Astrocyte of the cerebellum (primary cell): Measurements from ENCODE around the gene NECTIN3.
A peak's percentile ranks its signal among the peaks of the same experiment; 100 is the strongest.

ENCODE experiments used
- DNase-seq: peaks from one replicate; pipeline ENCODE4 v3.0.0-alpha.2; 2011; ENCODE audit warnings: low read depth
- H3K4me3 ChIP-seq: 2 replicates; pipeline ENCODE4 v1.5.1; 2011; ENCODE audit warnings: mild to moderate bottlenecking, low read depth, low read length, moderate library complexity
- CTCF ChIP-seq: IDR thresholded peaks from 2 replicates; pipeline ENCODE4 v1.5.1; 2012; ENCODE audit warnings: low read length, low read depth, moderate library complexity, mild to moderate bottlenecking; ENCODE audit errors: missing control alignments
- in situ Hi-C: cut with HindIII; loops from 2 replicates; pipeline ENCODE4 v1.10.0; 2017; ENCODE audit warnings: low sequenced_read_pairs

NECTIN3 gene

DNA sequence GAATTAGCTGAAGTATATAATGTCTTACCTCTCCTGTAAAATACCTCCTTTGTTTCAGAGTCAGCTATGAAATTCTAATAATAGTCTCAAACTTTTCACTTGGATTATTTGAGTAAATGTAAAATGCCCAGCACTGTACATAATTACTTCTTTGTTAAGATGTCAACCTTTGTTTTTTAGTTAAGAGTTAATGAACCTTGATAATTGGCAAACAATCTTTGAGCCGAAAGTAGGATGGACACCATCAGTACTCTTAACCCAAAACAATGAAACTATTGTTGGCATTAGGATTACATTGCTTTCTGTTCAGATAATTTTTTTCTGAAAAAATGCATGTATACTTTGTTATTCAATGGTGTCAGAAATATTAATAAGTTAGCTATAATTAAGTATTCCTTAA, 3.0 kb upstream of the NECTIN3 start:
- in situ Hi-C loops = no loop called here
- no peak overlapping the region for H3K4me3 ChIP-seq
- no peak for DNase-seq
- no peak for TF ChIP-seq CTCF

GRCh38 chr3:111069974-111070771, 1.4 kb upstream of the NECTIN3 start:
- in situ Hi-C loops = loop anchor here (5.0 kb wide), 1 partner anchor 102 kb away; no protein-coding TSS in a partner anchor
- no peak for TF ChIP-seq CTCF
- DNase-seq = no peak
- H3K4me3 ChIP-seq = peak overlapping the region; percentile 78

GRCh38 chr3:111070772-111071256, 802 bp upstream of the NECTIN3 start:
- DNase-seq = peak; percentile 63
- in situ Hi-C loops = loop anchor here (5.0 kb wide), 1 partner anchor 101 kb away; no protein-coding TSS in a partner anchor
- TF ChIP-seq CTCF = peak; percentile 1
- peak overlapping the region; percentile 78 for H3K4me3 ChIP-seq

GRCh38 chr3:111072031-111072921, 660 bp downstream of the NECTIN3 start:
- no peak for DNase-seq

DNA sequence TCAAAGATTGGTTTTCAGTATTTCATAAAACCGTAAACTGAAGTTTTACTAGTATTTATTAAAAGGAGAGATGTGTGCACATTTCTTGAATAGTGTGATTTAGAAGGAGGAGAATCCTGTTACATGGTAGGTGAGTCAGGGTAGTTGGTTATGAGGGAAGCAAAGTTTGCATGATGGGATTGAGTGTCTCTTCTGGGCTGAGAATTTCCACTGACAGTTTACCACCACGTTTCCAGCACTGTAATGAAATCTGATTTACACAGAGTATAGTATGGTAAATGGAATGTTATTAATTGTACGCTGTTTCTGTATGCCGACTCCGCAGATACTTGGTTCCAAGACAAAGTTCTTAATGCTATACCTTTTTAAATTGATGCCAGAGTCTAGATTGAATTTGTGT, 1.6 kb downstream of the NECTIN3 start:
- DNase-seq = no peak
- in situ Hi-C loops = loop anchor here (5.0 kb wide), 1 partner anchor 99 kb away; no protein-coding TSS in a partner anchor
- TF ChIP-seq CTCF = no peak
- H3K4me3 ChIP-seq = peak overlapping the region; percentile 78

More at GRCh38 chr3:111072031-111072921, 660 bp downstream of the NECTIN3 start:
- H3K4me3 ChIP-seq = peak overlapping the region; percentile 78
- in situ Hi-C loops = loop anchor here (5.0 kb wide), 1 partner anchor 100 kb away; no protein-coding TSS in a partner anchor
- no peak for TF ChIP-seq CTCF

DNA sequence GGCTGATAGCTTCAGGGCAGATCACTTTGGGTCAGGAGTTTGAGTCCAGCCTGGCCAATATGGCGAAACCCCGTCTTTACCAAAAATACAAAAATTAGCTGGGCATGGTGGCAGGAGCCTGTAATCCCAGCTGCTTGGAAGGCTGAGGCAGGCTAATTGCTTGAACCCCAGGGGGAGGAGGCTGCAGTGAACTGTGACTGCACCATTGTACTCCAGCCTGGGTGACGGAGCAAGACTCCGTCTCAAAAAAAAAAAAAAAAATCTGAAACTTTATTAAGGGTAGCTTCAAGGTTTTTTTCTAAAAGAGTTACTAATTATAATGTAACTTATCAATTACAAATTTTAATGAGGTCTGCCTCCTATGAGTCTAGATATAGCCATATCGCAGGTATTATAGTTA, 5.1 kb downstream of the NECTIN3 start:
- no peak overlapping the region for H3K4me3 ChIP-seq

More for the DNA sequence above, 5.1 kb downstream of the NECTIN3 start:
- in situ Hi-C loops = no loop called here
- TF ChIP-seq CTCF = no peak
- no peak for DNase-seq
